ENCODE results near the gene SPTBN5.
A peak's percentile ranks its signal among the peaks of the same experiment; 100 is the strongest.

The SPTBN5 gene

GRCh38 chr15:41894791-41895463 is 1.1 kb upstream of the SPTBN5 start:
- peaks cover 2 to 15% of the 10 kb centered on the region in 2 donors for H3K36me3 ChIP-seq (ENCODE audit: control insufficient read depth in 2 of 2, insufficient read depth in 2 of 2, low read length in 2 of 2)
- no peaks in the 10 kb centered on the region for H3K27me3 ChIP-seq (ENCODE audit: control insufficient read depth in 2 of 2, insufficient read depth in 2 of 2, low read length in 2 of 2)
- H3K4me3 ChIP-seq (ENCODE audit: low read length in 2 of 2): peak overlapping the region in 1 of 2 donors; percentile 33
- no peaks in the 10 kb centered on the region for H3K9me3 ChIP-seq (ENCODE audit: control insufficient read depth in 2 of 2, low read length in 2 of 2)
- peaks cover 8 to 12% of the 10 kb centered on the region in 2 donors for H3K4me1 ChIP-seq (ENCODE audit: control insufficient read depth in 2 of 2, insufficient read depth in 2 of 2, low read length in 2 of 2)
- H3K27ac ChIP-seq (ENCODE audit: low read depth in 2 of 2, low read length in 2 of 2): peak overlapping the region in 1 of 2 donors; percentile 52
- peak overlapping the region in 1 of 2 donors; percentile 14 for H3K9ac ChIP-seq (ENCODE audit: low read depth in 1 of 2, low read length in 2 of 2)

- H3K9ac ChIP-seq (ENCODE audit: low read depth in 1 of 2, low read length in 2 of 2): peak overlapping the region in 1 of 2 donors; percentile 14
- no peaks in the 10 kb centered on the region for H3K9me3 ChIP-seq (ENCODE audit: control insufficient read depth in 2 of 2, low read length in 2 of 2)
- peaks cover 0 to 13% of the 10 kb centered on the region in 2 donors for H3K36me3 ChIP-seq (ENCODE audit: control insufficient read depth in 2 of 2, insufficient read depth in 2 of 2, low read length in 2 of 2)
- no peaks in the 10 kb centered on the region for H3K27me3 ChIP-seq (ENCODE audit: control insufficient read depth in 2 of 2, insufficient read depth in 2 of 2, low read length in 2 of 2)
- peak overlapping the region in 1 of 2 donors; percentile 33 for H3K4me3 ChIP-seq (ENCODE audit: low read length in 2 of 2)
- peak overlapping the region in 1 of 2 donors; percentile 52 for H3K27ac ChIP-seq (ENCODE audit: low read depth in 2 of 2, low read length in 2 of 2)
- H3K4me1 ChIP-seq (ENCODE audit: control insufficient read depth in 2 of 2, insufficient read depth in 2 of 2, low read length in 2 of 2): peaks cover 8 to 12% of the 10 kb centered on the region in 2 donors
These were observed 468 bp upstream of the SPTBN5 start for GRCh38 chr15:41894251-41894790.

GRCh38 chr15:41892621-41893421 is 1.0 kb downstream of the SPTBN5 start:
- no peaks in the 10 kb centered on the region for H3K27me3 ChIP-seq (ENCODE audit: control insufficient read depth in 2 of 2, insufficient read depth in 2 of 2, low read length in 2 of 2)
- H3K9ac ChIP-seq (ENCODE audit: low read depth in 1 of 2, low read length in 2 of 2): no peak overlapping the region
- peak overlapping the region in 1 of 2 donors; percentile 4 for H3K4me3 ChIP-seq (ENCODE audit: low read length in 2 of 2)
- peaks cover 0 to 3% of the 10 kb centered on the region in 2 donors for H3K36me3 ChIP-seq (ENCODE audit: control insufficient read depth in 2 of 2, insufficient read depth in 2 of 2, low read length in 2 of 2)
- no peak overlapping the region for H3K27ac ChIP-seq (ENCODE audit: low read depth in 2 of 2, low read length in 2 of 2)
- H3K4me1 ChIP-seq (ENCODE audit: control insufficient read depth in 2 of 2, insufficient read depth in 2 of 2, low read length in 2 of 2): peaks cover 8 to 12% of the 10 kb centered on the region in 2 donors
- H3K9me3 ChIP-seq (ENCODE audit: control insufficient read depth in 2 of 2, low read length in 2 of 2): no peaks in the 10 kb centered on the region

- no peak overlapping the region for H3K27ac ChIP-seq (ENCODE audit: low read depth in 2 of 2, low read length in 2 of 2)
- H3K27me3 ChIP-seq (ENCODE audit: control insufficient read depth in 2 of 2, insufficient read depth in 2 of 2, low read length in 2 of 2): no peaks in the 10 kb centered on the region
- peaks cover 8 to 12% of the 10 kb centered on the region in 2 donors for H3K4me1 ChIP-seq (ENCODE audit: control insufficient read depth in 2 of 2, insufficient read depth in 2 of 2, low read length in 2 of 2)
These were observed 1.9 kb downstream of the SPTBN5 start for GRCh38 chr15:41891946-41892345.

GRCh38 chr15:41891226-41891625 is 2.6 kb downstream of the SPTBN5 start:
- Histone ChIP-seq H3K4me3 (ENCODE audit: low read length in 2 of 2) (no peak overlapping the region), H3K9me3 (ENCODE audit: control insufficient read depth in 2 of 2, low read length in 2 of 2) (no peaks in the 10 kb centered on the region), H3K9ac (ENCODE audit: low read depth in 1 of 2, low read length in 2 of 2) (no peak overlapping the region), H3K4me1 (ENCODE audit: control insufficient read depth in 2 of 2, insufficient read depth in 2 of 2, low read length in 2 of 2) (peaks cover 8 to 12% of the 10 kb centered on the region in 2 donors), H3K27ac (ENCODE audit: low read depth in 2 of 2, low read length in 2 of 2) (no peak overlapping the region), H3K27me3 (ENCODE audit: control insufficient read depth in 2 of 2, insufficient read depth in 2 of 2, low read length in 2 of 2) (no peaks in the 10 kb centered on the region), H3K36me3 (ENCODE audit: control insufficient read depth in 2 of 2, insufficient read depth in 2 of 2, low read length in 2 of 2) (no peaks in the 10 kb centered on the region)

More at GRCh38 chr15:41891946-41892345, 1.9 kb downstream of the SPTBN5 start:
- H3K9ac ChIP-seq (ENCODE audit: low read depth in 1 of 2, low read length in 2 of 2): no peak overlapping the region
- no peaks in the 10 kb centered on the region for H3K9me3 ChIP-seq (ENCODE audit: control insufficient read depth in 2 of 2, low read length in 2 of 2)
- no peaks in the 10 kb centered on the region for H3K36me3 ChIP-seq (ENCODE audit: control insufficient read depth in 2 of 2, insufficient read depth in 2 of 2, low read length in 2 of 2)
- no peak overlapping the region for H3K4me3 ChIP-seq (ENCODE audit: low read length in 2 of 2)

GRCh38 chr15:41890050-41890690 is 3.7 kb downstream of the SPTBN5 start:
- Histone ChIP-seq H3K4me3 (ENCODE audit: low read length in 2 of 2) (no peak overlapping the region), H3K4me1 (ENCODE audit: control insufficient read depth in 2 of 2, insufficient read depth in 2 of 2, low read length in 2 of 2) (peaks cover 8 to 12% of the 10 kb centered on the region in 2 donors), H3K27ac (ENCODE audit: low read depth in 2 of 2, low read length in 2 of 2) (no peak overlapping the region), H3K9me3 (ENCODE audit: control insufficient read depth in 2 of 2, low read length in 2 of 2) (no peaks in the 10 kb centered on the region), H3K9ac (ENCODE audit: low read depth in 1 of 2, low read length in 2 of 2) (no peak overlapping the region), H3K27me3 (ENCODE audit: control insufficient read depth in 2 of 2, insufficient read depth in 2 of 2, low read length in 2 of 2) (no peaks in the 10 kb centered on the region), H3K36me3 (ENCODE audit: control insufficient read depth in 2 of 2, insufficient read depth in 2 of 2, low read length in 2 of 2) (no peaks in the 10 kb centered on the region)

GRCh38 chr15:41888662-41889253 is 5.1 kb downstream of the SPTBN5 start:
- Histone ChIP-seq H3K4me3 (ENCODE audit: low read length in 2 of 2) (no peak overlapping the region), H3K9ac (ENCODE audit: low read depth in 1 of 2, low read length in 2 of 2) (no peak overlapping the region), H3K4me1 (ENCODE audit: control insufficient read depth in 2 of 2, insufficient read depth in 2 of 2, low read length in 2 of 2) (peaks cover 1 to 4% of the 10 kb centered on the region in 2 donors), H3K9me3 (ENCODE audit: control insufficient read depth in 2 of 2, low read length in 2 of 2) (no peaks in the 10 kb centered on the region), H3K36me3 (ENCODE audit: control insufficient read depth in 2 of 2, insufficient read depth in 2 of 2, low read length in 2 of 2) (no peaks in the 10 kb centered on the region), H3K27me3 (ENCODE audit: control insufficient read depth in 2 of 2, insufficient read depth in 2 of 2, low read length in 2 of 2) (no peaks in the 10 kb centered on the region), H3K27ac (ENCODE audit: low read depth in 2 of 2, low read length in 2 of 2) (no peak overlapping the region)

- no peak overlapping the region for H3K9ac ChIP-seq (ENCODE audit: low read depth in 1 of 2, low read length in 2 of 2)
These were observed 6.0 kb downstream of the SPTBN5 start for GRCh38 chr15:41887893-41888292.

GRCh38 chr15:41887161-41887560 is 6.7 kb downstream of the SPTBN5 start:
- H3K27ac ChIP-seq (ENCODE audit: low read depth in 2 of 2, low read length in 2 of 2): no peak overlapping the region
- no peak overlapping the region for H3K4me3 ChIP-seq (ENCODE audit: low read length in 2 of 2)
- no peaks in the 10 kb centered on the region for H3K36me3 ChIP-seq (ENCODE audit: control insufficient read depth in 2 of 2, insufficient read depth in 2 of 2, low read length in 2 of 2)
- no peaks in the 10 kb centered on the region for H3K9me3 ChIP-seq (ENCODE audit: control insufficient read depth in 2 of 2, low read length in 2 of 2)
- peaks cover 0 to 3% of the 10 kb centered on the region in 2 donors for H3K4me1 ChIP-seq (ENCODE audit: control insufficient read depth in 2 of 2, insufficient read depth in 2 of 2, low read length in 2 of 2)
- H3K9ac ChIP-seq (ENCODE audit: low read depth in 1 of 2, low read length in 2 of 2): no peak overlapping the region
- no peaks in the 10 kb centered on the region for H3K27me3 ChIP-seq (ENCODE audit: control insufficient read depth in 2 of 2, insufficient read depth in 2 of 2, low read length in 2 of 2)

More at GRCh38 chr15:41887893-41888292, 6.0 kb downstream of the SPTBN5 start:
- Histone ChIP-seq H3K27me3 (ENCODE audit: control insufficient read depth in 2 of 2, insufficient read depth in 2 of 2, low read length in 2 of 2) (no peaks in the 10 kb centered on the region), H3K27ac (ENCODE audit: low read depth in 2 of 2, low read length in 2 of 2) (no peak overlapping the region), H3K4me1 (ENCODE audit: control insufficient read depth in 2 of 2, insufficient read depth in 2 of 2, low read length in 2 of 2) (peaks cover 0 to 4% of the 10 kb centered on the region in 2 donors), H3K4me3 (ENCODE audit: low read length in 2 of 2) (no peak overlapping the region), H3K9me3 (ENCODE audit: control insufficient read depth in 2 of 2, low read length in 2 of 2) (no peaks in the 10 kb centered on the region), H3K36me3 (ENCODE audit: control insufficient read depth in 2 of 2, insufficient read depth in 2 of 2, low read length in 2 of 2) (no peaks in the 10 kb centered on the region)
